ENCODE results near the gene CIT. TPM values are rescaled to one million over a fixed set of nuclear protein-coding genes. Genes with fewer than 3 reads are reported as not detected.
A peak's percentile ranks its signal among the peaks of the same experiment; 100 is the strongest.

CIT gene
- total and polyA plus RNA-seq, 9 of the 15 experiments (the other 6 are each of a cell fraction or from before 2014, with no cell fraction given): 1.1 to 46.7 (median 21.3) TPM

DNA sequence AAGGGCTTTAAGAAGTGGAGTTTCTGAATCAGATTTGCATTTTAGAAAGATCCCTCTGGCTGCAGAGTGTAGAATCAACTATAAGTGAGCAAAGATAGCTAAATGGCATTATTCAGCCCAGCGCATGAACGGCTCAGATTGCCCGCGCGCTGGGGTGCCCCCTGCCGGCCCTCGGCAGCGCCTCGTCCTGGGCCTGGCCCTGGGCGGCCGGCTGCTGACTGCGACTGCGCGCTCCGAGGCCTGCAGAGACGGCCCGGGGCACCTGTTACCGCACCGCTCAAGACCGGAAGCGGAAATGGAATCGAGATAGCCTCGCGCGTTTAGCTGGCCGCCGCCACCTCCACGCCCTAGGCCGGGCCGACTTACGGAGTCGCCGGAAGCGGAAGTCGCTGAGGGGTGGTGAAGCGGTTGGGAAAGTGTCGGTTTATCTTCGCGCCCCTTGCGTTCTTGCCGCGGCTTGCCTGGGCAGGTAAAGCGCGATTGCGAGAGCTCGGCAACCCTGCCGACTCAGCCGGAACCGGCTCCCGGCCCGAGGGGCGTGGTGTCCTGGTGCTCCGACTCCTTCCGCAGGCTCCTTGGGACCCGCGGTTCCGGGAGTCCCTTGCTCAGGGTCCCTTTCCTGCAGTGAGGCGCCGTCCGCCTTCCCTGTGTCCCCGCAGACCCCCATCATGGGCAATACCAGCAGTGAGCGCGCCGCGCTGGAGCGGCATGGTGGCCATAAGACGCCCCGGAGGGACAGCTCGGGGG, 209.4 kb downstream of the CIT start, which contains the start of gene PRKAB1 (continued):
- TF ChIP-seq, protein P1, sequence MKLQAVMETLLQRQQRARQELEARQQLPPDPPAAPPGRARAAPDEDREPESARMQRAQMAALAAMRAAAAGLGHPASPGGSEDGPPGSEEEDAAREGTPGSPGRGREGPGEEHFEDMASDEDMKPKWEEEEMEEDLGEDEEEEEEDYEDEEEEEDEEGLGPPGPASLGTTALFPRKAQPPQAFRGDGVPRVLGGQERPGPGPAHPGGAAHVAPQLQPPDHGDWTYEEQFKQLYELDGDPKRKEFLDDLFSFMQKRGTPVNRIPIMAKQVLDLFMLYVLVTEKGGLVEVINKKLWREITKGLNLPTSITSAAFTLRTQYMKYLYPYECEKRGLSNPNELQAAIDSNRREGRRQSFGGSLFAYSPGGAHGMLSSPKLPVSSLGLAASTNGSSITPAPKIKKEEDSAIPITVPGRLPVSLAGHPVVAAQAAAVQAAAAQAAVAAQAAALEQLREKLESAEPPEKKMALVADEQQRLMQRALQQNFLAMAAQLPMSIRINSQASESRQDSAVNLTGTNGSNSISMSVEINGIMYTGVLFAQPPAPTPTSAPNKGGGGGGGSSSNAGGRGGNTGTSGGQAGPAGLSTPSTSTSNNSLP (IDR thresholded peaks at IDR 0.05; ENCODE audit: borderline replicate concordance, low read depth, low read length): 0 out of 2 replicates have a peak, but pooled peaks have one; percentile 59
- no peak for TF ChIP-seq FOXA1 (IDR thresholded peaks at IDR 0.05; ENCODE audit: borderline replicate concordance)
- TF ChIP-seq NELFE (IDR thresholded peaks at IDR 0.05; ENCODE audit: insufficient read depth, insufficient read length): no peak
- TF ChIP-seq ZNF766 (CRISPR knock-in tag; conservative IDR thresholded peaks at IDR 0.05): peak; percentile 61
- TF ChIP-seq, protein P2, sequence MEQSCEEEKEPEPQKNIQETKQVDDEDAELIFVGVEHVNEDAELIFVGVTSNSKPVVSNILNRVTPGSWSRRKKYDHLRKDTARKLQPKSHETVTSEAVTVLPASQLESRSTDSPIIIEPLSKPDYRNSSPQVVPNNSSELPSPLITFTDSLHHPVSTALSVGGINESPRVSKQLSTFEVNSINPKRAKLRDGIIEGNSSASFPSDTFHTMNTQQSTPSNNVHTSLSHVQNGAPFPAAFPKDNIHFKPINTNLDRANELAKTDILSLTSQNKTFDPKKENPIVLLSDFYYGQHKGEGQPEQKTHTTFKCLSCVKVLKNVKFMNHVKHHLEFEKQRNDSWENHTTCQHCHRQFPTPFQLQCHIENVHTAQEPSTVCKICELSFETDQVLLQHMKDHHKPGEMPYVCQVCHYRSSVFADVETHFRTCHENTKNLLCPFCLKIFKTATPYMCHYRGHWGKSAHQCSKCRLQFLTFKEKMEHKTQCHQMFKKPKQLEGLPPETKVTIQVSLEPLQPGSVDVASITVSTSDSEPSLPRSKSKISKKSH (CRISPR knock-in tag; IDR thresholded peaks at IDR 0.05): no peak
- TF ChIP-seq, protein P3, sequence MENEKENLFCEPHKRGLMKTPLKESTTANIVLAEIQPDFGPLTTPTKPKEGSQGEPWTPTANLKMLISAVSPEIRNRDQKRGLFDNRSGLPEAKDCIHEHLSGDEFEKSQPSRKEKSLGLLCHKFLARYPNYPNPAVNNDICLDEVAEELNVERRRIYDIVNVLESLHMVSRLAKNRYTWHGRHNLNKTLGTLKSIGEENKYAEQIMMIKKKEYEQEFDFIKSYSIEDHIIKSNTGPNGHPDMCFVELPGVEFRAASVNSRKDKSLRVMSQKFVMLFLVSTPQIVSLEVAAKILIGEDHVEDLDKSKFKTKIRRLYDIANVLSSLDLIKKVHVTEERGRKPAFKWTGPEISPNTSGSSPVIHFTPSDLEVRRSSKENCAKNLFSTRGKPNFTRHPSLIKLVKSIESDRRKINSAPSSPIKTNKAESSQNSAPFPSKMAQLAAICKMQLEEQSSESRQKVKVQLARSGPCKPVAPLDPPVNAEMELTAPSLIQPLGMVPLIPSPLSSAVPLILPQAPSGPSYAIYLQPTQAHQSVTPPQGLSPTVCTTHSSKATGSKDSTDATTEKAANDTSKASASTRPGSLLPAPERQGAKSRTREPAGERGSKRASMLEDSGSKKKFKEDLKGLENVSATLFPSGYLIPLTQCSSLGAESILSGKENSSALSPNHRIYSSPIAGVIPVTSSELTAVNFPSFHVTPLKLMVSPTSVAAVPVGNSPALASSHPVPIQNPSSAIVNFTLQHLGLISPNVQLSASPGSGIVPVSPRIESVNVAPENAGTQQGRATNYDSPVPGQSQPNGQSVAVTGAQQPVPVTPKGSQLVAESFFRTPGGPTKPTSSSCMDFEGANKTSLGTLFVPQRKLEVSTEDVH (IDR thresholded peaks at IDR 0.05; ENCODE audit: low read depth, partially characterized antibody): peak; percentile 91
- 0 out of 2 replicates have a peak, but pooled peaks have one; percentile 25 for TF ChIP-seq NFIC (IDR thresholded peaks at IDR 0.05)
- no peak for TF ChIP-seq HNRNPH1 (optimal IDR thresholded peaks at IDR 0.05; ENCODE audit: low read depth, low read length)
- TF ChIP-seq, protein P4, sequence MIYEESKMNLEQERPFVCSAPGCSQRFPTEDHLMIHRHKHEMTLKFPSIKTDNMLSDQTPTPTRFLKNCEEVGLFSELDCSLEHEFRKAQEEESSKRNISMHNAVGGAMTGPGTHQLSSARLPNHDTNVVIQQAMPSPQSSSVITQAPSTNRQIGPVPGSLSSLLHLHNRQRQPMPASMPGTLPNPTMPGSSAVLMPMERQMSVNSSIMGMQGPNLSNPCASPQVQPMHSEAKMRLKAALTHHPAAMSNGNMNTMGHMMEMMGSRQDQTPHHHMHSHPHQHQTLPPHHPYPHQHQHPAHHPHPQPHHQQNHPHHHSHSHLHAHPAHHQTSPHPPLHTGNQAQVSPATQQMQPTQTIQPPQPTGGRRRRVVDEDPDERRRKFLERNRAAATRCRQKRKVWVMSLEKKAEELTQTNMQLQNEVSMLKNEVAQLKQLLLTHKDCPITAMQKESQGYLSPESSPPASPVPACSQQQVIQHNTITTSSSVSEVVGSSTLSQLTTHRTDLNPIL (CRISPR knock-in tag; IDR thresholded peaks at IDR 0.05): no peak
- TF ChIP-seq, protein P5, sequence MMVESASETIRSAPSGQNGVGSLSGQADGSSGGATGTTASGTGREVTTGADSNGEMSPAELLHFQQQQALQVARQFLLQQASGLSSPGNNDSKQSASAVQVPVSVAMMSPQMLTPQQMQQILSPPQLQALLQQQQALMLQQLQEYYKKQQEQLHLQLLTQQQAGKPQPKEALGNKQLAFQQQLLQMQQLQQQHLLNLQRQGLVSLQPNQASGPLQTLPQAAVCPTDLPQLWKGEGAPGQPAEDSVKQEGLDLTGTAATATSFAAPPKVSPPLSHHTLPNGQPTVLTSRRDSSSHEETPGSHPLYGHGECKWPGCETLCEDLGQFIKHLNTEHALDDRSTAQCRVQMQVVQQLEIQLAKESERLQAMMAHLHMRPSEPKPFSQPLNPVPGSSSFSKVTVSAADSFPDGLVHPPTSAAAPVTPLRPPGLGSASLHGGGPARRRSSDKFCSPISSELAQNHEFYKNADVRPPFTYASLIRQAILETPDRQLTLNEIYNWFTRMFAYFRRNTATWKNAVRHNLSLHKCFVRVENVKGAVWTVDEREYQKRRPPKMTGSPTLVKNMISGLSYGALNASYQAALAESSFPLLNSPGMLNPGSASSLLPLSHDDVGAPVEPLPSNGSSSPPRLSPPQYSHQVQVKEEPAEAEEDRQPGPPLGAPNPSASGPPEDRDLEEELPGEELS (CRISPR knock-in tag; IDR thresholded peaks at IDR 0.05; ENCODE audit: borderline replicate concordance): no peak
- TF ChIP-seq SETDB1 (IDR thresholded peaks at IDR 0.05; ENCODE audit: low read length): no peak
- TF ChIP-seq, protein P6, sequence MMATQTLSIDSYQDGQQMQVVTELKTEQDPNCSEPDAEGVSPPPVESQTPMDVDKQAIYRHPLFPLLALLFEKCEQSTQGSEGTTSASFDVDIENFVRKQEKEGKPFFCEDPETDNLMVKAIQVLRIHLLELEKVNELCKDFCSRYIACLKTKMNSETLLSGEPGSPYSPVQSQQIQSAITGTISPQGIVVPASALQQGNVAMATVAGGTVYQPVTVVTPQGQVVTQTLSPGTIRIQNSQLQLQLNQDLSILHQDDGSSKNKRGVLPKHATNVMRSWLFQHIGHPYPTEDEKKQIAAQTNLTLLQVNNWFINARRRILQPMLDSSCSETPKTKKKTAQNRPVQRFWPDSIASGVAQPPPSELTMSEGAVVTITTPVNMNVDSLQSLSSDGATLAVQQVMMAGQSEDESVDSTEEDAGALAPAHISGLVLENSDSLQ (IDR thresholded peaks at IDR 0.05): peak; percentile 61
- no peak for TF ChIP-seq ZNF41 (CRISPR knock-in tag; conservative IDR thresholded peaks at IDR 0.05)

Measured in K562 (cell line).